HG03039 (cell line): Measurements from ENCODE around the gene FLT1.

Experiments
- ATAC-seq: cut with Tn5 transposase; IDR thresholded peaks from one replicate; pipeline ENCODE4 v1.9.1; 2021; ENCODE audit warnings: mild to moderate bottlenecking, moderate library complexity; ENCODE audit not compliant: unreplicated experiment

Gene FLT1

GRCh38 chr13:28488376-28489005 is 6.4 kb downstream of the FLT1 start:
- no peak for ATAC-seq

GRCh38 chr13:28485996-28486543 is 8.9 kb downstream of the FLT1 start:
- ATAC-seq, result no peak

DNA sequence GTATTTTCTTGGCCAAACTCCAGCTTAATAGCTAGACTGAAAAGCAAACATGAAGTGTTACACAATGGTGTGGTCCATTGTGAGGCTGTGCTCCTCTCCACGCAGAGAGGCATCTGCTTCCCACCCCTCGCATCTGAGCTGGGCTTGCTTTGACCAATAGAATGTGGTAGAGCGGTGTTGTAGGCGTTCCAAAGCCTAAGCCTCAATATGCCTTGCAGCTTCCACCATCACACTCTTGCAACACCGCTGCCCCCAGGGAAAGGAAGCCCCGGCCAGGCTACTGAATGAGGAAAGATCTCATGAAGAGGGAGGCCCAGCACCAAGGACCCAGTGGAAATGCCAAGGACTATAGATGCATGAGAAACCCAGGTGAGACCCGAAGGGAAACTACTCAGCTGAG is 9.4 kb downstream of the FLT1 start:
- ATAC-seq, result no peak

- no peak for ATAC-seq
Measured at GRCh38 chr13:28485097-28485496, 9.8 kb downstream of the FLT1 start.

GRCh38 chr13:28483313-28483931 is 11.5 kb downstream of the FLT1 start:
- ATAC-seq, result no peak

DNA sequence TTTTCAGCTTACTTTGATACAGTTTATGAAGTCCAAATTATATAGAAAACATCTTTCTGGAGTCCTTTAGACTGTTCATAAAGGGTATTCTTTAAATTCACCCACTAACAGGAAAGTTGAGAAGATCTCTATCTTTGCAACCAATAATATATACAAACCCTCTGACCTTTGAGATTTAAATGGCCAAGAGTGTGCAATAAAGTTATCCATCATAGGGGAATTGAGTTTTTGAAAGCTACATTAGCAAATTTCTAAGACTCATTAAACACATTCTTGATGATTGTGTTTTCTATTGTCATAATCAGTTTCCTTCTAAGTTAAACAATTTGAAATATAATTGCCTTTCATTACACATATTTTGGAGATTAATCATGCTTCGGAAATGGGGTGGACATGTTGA is 15.9 kb downstream of the FLT1 start:
- no peak for ATAC-seq

DNA sequence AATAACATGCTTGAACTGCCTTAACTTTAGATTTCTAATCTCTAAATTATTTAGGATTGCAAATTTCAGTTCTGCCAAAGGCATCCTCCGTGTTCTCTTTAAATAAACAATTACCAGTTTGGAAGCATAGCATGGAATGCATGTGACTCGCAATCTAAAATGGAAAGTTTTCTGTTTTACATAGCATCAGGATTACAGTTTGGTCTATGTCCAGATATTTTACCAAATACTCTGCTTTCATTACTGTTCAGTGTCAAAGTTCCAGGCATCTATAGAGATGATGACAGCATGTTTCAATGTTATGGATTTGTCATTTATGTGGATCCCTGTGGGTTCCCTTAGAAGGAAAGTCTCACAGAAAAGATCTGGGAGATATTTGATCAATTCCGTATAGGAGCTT is 16.8 kb downstream of the FLT1 start:
- no peak for ATAC-seq

DNA sequence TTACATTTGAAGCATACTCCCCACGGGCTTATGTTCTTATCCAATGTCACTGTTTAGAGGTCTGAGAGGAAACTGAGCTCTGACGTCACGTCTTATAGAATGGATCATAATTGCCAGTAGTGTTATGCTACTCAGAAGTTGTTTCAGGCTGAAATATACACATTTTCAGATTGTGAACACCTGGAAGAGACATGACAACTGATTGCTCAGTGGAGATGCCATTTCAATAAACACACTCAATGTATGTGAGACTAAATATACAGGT is 17.3 kb downstream of the FLT1 start:
- no peak for ATAC-seq

DNA sequence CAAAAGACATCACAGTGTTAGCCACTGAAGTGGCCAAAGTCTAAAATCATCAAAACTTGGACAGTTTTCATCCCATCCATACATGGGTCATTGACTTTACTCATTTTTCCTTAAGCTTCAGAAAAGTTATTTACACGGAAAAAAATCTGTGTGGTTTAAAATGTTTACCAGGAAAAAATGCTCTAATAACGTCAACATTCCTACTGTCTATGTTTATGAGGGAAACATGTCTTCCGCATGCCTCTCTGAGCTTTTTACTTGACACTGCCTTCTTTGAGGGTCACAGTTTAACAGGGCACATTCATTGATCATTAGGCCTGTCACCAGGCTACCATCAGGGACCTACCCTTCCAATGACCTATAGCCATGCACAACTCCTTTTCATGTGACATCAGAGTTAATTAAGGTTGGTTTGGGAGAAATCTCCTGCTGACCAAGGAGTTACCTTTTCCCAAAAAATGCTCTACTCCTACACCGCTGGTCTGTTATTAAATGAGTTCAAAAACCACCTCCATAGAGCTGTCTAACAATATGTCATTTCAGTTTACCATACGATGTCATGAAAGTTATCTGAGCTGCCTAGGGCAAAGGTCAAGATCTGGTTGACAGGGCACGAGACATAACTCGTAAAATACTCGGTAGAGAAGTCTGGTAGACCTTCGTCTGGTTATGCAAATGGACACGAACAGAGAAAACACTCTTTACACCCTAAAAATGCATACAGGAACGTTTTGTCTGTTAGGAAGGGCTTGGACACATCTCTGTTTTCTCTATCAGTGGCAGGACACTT is 17.8 kb downstream of the FLT1 start:
- ATAC-seq, result no peak

DNA sequence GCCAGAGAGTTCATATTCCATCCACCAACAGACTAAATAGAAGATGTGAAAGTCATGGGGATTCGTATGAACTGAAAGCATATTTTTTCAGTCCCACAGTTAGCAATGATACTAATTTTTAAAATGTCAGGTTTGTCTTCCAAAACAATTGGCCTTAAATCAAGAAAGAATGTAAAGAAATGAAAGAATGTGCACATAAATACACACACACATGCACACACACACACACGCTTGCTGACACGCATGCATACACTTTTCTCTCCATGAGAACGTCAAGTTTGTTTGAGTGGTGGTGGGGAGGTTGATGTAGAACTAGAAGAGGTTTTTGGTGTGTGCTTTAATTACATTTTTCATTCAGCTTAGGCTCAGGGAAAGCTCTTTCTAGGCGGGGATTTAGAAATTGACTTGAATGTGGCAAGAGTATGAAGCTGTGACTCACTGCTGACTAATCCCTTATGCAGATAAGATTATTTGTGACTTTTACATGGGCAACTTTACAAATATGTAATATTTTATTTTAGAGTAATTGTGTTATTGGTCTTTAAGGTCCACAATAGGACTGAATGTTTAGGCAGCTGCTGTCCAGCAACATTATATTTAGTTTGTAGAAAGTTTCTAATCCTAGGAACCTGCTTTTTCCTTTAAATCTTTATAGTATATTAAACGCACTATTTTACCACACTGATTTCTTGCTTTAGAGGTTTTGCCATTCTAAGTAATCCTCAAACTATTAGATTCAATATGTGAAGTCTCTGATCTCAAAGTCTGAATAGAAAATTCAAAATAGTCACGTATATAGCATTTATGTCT is 18.8 kb downstream of the FLT1 start:
- ATAC-seq, result no peak

DNA sequence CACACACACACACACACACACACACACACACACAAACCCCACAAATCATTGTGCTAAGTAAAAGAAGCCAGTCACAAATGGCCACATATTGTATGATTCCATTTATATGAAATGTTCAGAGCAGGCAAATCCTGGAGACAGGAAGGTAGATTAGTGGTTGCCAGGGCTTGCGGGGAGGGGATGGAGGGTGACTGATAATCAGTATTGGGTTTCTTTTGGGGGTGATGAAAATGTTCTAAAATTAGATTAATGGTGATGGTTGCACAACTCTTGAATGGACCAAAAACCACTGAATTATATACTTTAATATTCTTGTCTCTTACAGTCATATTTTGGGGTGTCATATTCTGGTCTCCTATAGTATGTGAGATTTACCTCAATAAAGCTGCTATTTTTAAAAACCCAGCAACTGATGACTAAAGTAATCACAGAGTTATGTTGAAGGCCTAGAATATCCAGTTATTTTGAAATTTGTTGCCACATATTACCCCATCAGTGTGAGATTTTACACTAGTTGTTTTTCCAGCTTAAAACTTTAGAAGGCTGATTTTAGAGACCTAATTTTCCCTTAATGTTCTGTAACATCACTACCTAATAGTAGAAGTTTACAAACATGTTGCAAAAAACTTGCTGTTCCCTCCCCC is 20.3 kb downstream of the FLT1 start:
- ATAC-seq, result no peak

GRCh38 chr13:28473044-28473443 is 21.9 kb downstream of the FLT1 start:
- no peak for ATAC-seq

GRCh38 chr13:28471421-28471820 is 23.5 kb downstream of the FLT1 start:
- ATAC-seq, result no peak

DNA sequence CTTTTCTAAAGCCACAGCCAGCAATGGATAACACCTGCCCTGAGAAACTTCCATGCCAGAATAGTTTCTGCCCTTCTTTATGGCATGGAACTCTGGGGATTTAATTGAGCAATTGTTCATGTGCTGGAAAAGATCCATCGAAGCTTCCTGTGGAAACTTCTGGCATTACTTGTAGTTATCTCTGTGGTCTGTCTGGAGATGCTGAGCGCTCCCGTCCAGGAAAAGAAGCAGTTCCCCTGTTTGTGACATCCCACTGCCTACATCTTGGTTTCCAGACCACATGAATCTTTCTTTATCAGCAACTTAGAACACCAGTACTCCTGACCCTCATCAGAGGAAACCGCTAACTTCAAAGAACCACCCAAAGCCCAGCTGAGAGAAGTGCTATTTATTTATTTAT is 24.6 kb downstream of the FLT1 start:
- no peak for ATAC-seq

GRCh38 chr13:28469316-28469715 is 25.6 kb downstream of the FLT1 start:
- ATAC-seq, result no peak

DNA sequence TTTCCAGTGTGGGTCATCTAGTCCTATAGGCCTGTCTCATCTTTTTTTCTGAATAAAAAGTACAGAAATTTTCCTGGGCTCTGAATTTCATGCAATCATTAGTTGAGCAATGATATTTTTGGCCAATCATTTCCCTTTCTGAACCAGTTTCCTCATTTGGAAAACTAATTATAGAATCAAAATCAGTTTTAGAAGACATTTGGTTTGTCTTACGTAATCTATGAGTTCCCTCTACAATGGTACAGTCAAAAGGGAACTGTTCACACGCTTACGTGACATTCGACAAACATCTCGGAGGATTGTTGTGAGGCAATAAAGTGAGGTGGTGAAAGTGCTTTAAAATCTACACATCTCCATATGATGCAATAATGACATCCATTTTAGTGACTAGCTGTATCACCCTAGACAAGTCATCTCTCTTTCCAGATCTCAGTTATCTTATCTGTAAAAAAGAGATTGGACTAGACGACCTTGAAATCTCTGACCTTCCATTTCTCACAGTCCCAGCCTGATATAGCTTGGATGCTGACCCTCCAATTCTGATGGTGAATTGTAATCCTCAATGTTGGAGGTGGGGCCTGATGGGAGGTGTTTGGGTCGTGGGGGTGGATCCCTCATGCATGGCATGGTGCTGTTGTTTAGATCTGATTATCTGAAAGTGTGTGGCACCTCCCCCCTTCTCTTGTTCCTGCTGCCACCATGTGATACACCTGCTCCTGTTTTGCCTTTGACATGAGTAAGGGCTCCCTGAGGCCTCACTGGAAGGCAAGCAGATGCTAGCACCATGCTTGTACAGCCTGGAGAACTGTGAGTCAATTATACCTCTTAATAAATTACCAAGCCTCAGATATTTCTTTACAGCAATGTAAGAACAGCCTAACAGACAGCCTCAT is 26.7 kb downstream of the FLT1 start:
- no peak for ATAC-seq

DNA sequence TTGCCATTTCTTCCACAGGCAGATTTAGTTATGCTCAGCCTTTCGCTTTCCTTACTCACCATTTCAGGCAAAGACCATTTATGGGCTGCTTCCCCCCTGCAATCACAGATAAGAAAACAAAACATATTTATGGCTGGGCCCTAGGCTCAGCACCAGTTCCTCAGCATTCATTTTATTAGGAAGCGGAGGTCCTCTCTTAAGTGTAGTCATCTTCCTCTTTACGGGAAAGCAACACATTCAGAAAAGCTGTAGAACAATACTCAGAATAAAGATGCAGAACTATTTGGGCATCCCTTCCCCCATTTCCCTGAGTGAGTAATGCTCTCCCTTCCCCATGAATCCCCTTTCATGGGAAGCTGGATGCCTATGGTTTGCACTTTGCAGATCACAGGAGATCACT is 27.9 kb downstream of the FLT1 start:
- no peak for ATAC-seq

GRCh38 chr13:28466151-28466550 is 28.8 kb downstream of the FLT1 start:
- ATAC-seq, result no peak

- ATAC-seq, result no peak
Measured at GRCh38 chr13:28464861-28465460, 30.0 kb downstream of the FLT1 start.

GRCh38 chr13:28463481-28463880 is 31.4 kb downstream of the FLT1 start:
- no peak for ATAC-seq
